K562 (cell line): ENCODE measurements around the gene ZNF385C. TPM values are rescaled to one million over a fixed set of nuclear protein-coding genes. Genes with fewer than 3 reads are reported as not detected.
A peak's percentile ranks its signal among the peaks of the same experiment; 100 is the strongest.

Experiments
- CCAR2 ChIP-seq: fragments of 200-400 bp; formaldehyde crosslinking; IDR thresholded peaks from 2 replicates; pipeline ENCODE4 v1.6.1; 2017; ENCODE audit warnings: mild to moderate bottlenecking, low read depth, low read length
- CREM ChIP-seq: IDR thresholded peaks from 2 replicates; pipeline ENCODE4 v1.6.1; 2014; ENCODE audit warnings: antibody characterized with exemption, low read depth
- CXXC5 ChIP-seq: fragments of 250-450 bp; sonication (Bioruptor Pico); IDR thresholded peaks from 2 replicates; pipeline ENCODE4 v1.8.0; 2022; ENCODE audit warnings: inconsistent platforms, mild to moderate bottlenecking, moderate library complexity
- L3MBTL2 ChIP-seq: fragments of 450-650 bp; IDR thresholded peaks from 2 replicates; pipeline ENCODE4 v1.6.1; 2016; ENCODE audit warnings: mild to moderate bottlenecking, moderate library complexity
- NCOA2 ChIP-seq, 2 experiments: fragments of 450-650 bp; IDR thresholded peaks; 2 replicates each; pipeline ENCODE4 v1.6.1; 2018; ENCODE audit warnings: mild to moderate bottlenecking in 2 of 2, moderate library complexity in 1 of 2; ENCODE audit not compliant: partially characterized antibody in 2 of 2
- POLR2A ChIP-seq: fragments of 450-650 bp; conservative IDR thresholded peaks from 2 replicates; pipeline ENCODE4 v1.6.1; 2016
- POLR2B ChIP-seq: fragments of 450-650 bp; IDR thresholded peaks from 2 replicates; pipeline ENCODE4 v1.6.1; 2018; ENCODE audit warnings: low read depth; ENCODE audit not compliant: partially characterized antibody
- RBBP5 ChIP-seq: fragments of 200-600 bp; sonication (generic); IDR thresholded peaks from 2 replicates; pipeline ENCODE4 v1.6.1; 2012; ENCODE audit warnings: borderline replicate concordance, mild to moderate bottlenecking, low read length, control low read depth, inconsistent platforms; ENCODE audit not compliant: insufficient read depth, poor library complexity, severe bottlenecking
- TRIM24 ChIP-seq, 2 experiments: fragments of 450-650 bp; IDR thresholded peaks; 2 replicates each; pipeline ENCODE4 v1.6.1; 2016
- ZBTB17 ChIP-seq: fragments of 450-650 bp; formaldehyde crosslinking; IDR thresholded peaks from 2 replicates; pipeline ENCODE4 v1.4.0; 2020; ENCODE audit warnings: mild to moderate bottlenecking
- ZNF143 ChIP-seq: sonication (generic); formaldehyde crosslinking; IDR thresholded peaks from 2 replicates; pipeline ENCODE4 v1.9.0; 2022; ENCODE audit warnings: mild to moderate bottlenecking, missing genetic modification reagents
- ZNF551 ChIP-seq: fragments of 250-450 bp; sonication (Bioruptor Pico); IDR thresholded peaks from 2 replicates; pipeline ENCODE4 v1.5.0; 2021; ENCODE audit warnings: mild to moderate bottlenecking, moderate library complexity
- ZNF695 ChIP-seq: fragments of 450-650 bp; formaldehyde crosslinking; IDR thresholded peaks from 2 replicates; pipeline ENCODE4 v1.4.0; 2020; ENCODE audit warnings: mild to moderate bottlenecking, moderate library complexity
- ZNF780A ChIP-seq: fragments of 250-450 bp; sonication (Bioruptor Pico); IDR thresholded peaks from 2 replicates; pipeline ENCODE4 v1.5.0; 2021; ENCODE audit warnings: mild to moderate bottlenecking
- polyA plus RNA-seq, 8 experiments: library from polyadenylated mRNA; depleted of rRNA in 4 of 8; stranded (reverse) in 5 of 8; unstranded in 3 of 8; fragments of >200 nt; fragmentation: Nextera tagmentation in 2 of 8; fragmentation: Illumina TruSeq in 1 of 8; extraction: Ambion mirVana in 2 of 8; extraction: Trizol in 1 of 8; gene quantifications; 2 replicates each; pipeline versions ENCODE4 v1.2.1 to v1.2.3, GENCODE V29; 2011 to 2014; ENCODE audit warnings: inconsistent platforms in 1 of 8, missing spikeins in 1 of 8
- total RNA-seq, 7 experiments: library from RNA; depleted of rRNA in 6 of 7; stranded (reverse); fragments of >200 nt in 6 of 7; fragmentation: Illumina TruSeq in 2 of 7; extraction: Trizol in 2 of 7; gene quantifications; 2 replicates each; pipeline versions ENCODE4 v1.2.1 to v1.2.3, GENCODE V29; 2011 to 2021; ENCODE audit warnings: low replicate concordance in 1 of 7
- TF ChIP-seq, protein P1 (sequence below): fragments of 200-800 bp; sonication (Bioruptor generic); IDR thresholded peaks from 2 replicates; pipeline ENCODE4 v1.6.1; 2016; ENCODE audit warnings: missing genetic modification characterization, missing compliant biosample characterization
- TF ChIP-seq, protein P2 (sequence below), 2 experiments: fragments of 150-350 bp in 1 of 2; IDR thresholded peaks; 2 replicates each; pipeline ENCODE4 v1.6.1; 2012 to 2016; ENCODE audit warnings: low read depth in 2 of 2, low read length in 2 of 2, mild to moderate bottlenecking in 1 of 2, moderate library complexity in 1 of 2
- TF ChIP-seq, protein P3 (sequence below): sonication (generic); formaldehyde crosslinking; IDR thresholded peaks from 2 replicates; pipeline ENCODE4 v1.8.0; 2022; ENCODE audit warnings: missing genetic modification reagents, mild to moderate bottlenecking, borderline replicate concordance

Gene ZNF385C
- total and polyA plus RNA-seq, 9 of the 15 experiments (the other 6 are each of a cell fraction or from before 2014, with no cell fraction given) = 0.03 to 0.35 (median 0.18) TPM; not detected in 1

DNA sequence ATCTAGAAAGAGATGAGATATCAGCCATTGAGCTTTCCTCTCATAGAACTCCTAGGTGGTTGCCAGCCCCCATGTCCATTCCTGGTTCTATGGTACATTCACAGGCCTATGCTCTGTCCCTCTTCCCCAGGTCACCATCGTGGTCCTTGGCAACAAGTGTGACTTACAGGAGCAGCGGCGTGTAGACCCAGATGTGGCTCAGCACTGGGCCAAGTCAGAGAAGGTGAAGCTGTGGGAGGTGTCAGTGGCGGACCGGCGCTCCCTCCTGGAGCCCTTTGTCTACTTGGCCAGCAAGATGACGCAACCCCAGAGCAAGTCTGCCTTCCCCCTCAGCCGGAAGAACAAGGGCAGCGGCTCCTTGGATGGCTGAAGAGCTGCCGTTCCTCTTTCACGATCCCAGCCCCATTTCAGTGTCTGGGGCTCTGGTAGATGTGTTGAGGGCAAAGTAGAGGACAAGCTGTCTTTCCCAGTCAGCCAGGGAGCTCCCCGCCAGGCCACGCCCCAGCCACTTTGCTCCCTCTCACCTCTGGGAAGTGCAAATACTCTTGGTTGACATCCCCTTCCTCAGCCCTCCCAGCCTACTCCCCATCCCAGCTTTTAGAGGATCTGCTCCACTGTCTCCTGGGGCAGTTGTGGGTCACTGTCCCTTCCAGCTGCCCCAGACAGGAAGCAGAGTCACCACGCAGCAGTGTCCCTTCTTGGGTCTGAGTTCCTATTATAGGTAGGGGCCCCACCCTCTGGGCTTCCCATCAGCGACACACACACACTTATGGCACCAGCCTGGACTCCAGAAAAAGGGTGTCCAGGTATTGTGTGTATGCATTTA is 74.5 kb downstream of the ZNF385C start (continued):
- TF ChIP-seq, protein P1, sequence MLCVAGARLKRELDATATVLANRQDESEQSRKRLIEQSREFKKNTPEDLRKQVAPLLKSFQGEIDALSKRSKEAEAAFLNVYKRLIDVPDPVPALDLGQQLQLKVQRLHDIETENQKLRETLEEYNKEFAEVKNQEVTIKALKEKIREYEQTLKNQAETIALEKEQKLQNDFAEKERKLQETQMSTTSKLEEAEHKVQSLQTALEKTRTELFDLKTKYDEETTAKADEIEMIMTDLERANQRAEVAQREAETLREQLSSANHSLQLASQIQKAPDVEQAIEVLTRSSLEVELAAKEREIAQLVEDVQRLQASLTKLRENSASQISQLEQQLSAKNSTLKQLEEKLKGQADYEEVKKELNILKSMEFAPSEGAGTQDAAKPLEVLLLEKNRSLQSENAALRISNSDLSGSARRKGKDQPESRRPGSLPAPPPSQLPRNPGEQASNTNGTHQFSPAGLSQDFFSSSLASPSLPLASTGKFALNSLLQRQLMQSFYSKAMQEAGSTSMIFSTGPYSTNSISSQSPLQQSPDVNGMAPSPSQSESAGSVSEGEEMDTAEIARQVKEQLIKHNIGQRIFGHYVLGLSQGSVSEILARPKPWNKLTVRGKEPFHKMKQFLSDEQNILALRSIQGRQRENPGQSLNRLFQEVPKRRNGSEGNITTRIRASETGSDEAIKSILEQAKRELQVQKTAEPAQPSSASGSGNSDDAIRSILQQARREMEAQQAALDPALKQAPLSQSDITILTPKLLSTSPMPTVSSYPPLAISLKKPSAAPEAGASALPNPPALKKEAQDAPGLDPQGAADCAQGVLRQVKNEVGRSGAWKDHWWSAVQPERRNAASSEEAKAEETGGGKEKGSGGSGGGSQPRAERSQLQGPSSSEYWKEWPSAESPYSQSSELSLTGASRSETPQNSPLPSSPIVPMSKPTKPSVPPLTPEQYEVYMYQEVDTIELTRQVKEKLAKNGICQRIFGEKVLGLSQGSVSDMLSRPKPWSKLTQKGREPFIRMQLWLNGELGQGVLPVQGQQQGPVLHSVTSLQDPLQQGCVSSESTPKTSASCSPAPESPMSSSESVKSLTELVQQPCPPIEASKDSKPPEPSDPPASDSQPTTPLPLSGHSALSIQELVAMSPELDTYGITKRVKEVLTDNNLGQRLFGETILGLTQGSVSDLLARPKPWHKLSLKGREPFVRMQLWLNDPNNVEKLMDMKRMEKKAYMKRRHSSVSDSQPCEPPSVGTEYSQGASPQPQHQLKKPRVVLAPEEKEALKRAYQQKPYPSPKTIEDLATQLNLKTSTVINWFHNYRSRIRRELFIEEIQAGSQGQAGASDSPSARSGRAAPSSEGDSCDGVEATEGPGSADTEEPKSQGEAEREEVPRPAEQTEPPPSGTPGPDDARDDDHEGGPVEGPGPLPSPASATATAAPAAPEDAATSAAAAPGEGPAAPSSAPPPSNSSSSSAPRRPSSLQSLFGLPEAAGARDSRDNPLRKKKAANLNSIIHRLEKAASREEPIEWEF = no peak
- TF ChIP-seq ZNF551 (CRISPR knock-in tag) (no peak), TRIM24 (IDR thresholded peaks at IDR 0.05) (peak in 1 of 2 experiments; percentile 78; a peak in 2 of 4 replicates), ZNF780A (0 out of 2 replicates have a peak, but pooled peaks have one; percentile 58), L3MBTL2 (peak; percentile 81), CREM (peak; percentile 76), POLR2B (peak; percentile 56), NCOA2 (IDR thresholded peaks at IDR 0.05; ENCODE audit: partially characterized antibody in 2 of 2) (no peak), POLR2A (0 out of 2 replicates have a peak, but pooled peaks have one; percentile 25), CXXC5 (CRISPR knock-in tag) (peak; percentile 81), ZNF695 (no peak), RBBP5 (no peak), ZBTB17 (CRISPR knock-in tag) (peak; percentile 68; the same call in 1 of the 2 replicates), ZNF143 (CRISPR knock-in tag) (no peak), CCAR2 (no peak)
- TF ChIP-seq, protein P2, sequence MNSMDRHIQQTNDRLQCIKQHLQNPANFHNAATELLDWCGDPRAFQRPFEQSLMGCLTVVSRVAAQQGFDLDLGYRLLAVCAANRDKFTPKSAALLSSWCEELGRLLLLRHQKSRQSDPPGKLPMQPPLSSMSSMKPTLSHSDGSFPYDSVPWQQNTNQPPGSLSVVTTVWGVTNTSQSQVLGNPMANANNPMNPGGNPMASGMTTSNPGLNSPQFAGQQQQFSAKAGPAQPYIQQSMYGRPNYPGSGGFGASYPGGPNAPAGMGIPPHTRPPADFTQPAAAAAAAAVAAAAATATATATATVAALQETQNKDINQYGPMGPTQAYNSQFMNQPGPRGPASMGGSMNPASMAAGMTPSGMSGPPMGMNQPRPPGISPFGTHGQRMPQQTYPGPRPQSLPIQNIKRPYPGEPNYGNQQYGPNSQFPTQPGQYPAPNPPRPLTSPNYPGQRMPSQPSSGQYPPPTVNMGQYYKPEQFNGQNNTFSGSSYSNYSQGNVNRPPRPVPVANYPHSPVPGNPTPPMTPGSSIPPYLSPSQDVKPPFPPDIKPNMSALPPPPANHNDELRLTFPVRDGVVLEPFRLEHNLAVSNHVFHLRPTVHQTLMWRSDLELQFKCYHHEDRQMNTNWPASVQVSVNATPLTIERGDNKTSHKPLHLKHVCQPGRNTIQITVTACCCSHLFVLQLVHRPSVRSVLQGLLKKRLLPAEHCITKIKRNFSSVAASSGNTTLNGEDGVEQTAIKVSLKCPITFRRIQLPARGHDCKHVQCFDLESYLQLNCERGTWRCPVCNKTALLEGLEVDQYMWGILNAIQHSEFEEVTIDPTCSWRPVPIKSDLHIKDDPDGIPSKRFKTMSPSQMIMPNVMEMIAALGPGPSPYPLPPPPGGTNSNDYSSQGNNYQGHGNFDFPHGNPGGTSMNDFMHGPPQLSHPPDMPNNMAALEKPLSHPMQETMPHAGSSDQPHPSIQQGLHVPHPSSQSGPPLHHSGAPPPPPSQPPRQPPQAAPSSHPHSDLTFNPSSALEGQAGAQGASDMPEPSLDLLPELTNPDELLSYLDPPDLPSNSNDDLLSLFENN (IDR thresholded peaks at IDR 0.05; ENCODE audit: low read depth in 2 of 2, low read length in 2 of 2) = no peak; a peak in 1 of 4 replicates
- TF ChIP-seq, protein P3, sequence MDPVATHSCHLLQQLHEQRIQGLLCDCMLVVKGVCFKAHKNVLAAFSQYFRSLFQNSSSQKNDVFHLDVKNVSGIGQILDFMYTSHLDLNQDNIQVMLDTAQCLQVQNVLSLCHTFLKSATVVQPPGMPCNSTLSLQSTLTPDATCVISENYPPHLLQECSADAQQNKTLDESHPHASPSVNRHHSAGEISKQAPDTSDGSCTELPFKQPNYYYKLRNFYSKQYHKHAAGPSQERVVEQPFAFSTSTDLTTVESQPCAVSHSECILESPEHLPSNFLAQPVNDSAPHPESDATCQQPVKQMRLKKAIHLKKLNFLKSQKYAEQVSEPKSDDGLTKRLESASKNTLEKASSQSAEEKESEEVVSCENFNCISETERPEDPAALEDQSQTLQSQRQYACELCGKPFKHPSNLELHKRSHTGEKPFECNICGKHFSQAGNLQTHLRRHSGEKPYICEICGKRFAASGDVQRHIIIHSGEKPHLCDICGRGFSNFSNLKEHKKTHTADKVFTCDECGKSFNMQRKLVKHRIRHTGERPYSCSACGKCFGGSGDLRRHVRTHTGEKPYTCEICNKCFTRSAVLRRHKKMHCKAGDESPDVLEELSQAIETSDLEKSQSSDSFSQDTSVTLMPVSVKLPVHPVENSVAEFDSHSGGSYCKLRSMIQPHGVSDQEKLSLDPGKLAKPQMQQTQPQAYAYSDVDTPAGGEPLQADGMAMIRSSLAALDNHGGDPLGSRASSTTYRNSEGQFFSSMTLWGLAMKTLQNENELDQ = no peak
